GM13977 (cell line): ENCODE results near the gene METTL8.
A peak's percentile ranks its signal among the peaks of the same experiment; 100 is the strongest.

Source experiments
- DNase-seq: peaks from one replicate; pipeline ENCODE4 v3.0.0; 2012; ENCODE audit warnings: low spot score
- in situ Hi-C: fragments of 300-500 bp; cut with MboI; formaldehyde crosslinking; loops from one replicate; pipeline ENCODE4 v1.12.0; 2022; ENCODE audit warnings: low sequenced_read_pairs, low pct_unique_long_range_greater_than_20kb, mixed read lengths, inconsistent platforms; ENCODE audit not compliant: unreplicated experiment
- TF ChIP-seq, protein P1 (sequence below): IDR thresholded peaks from 2 replicates; pipeline ENCODE4 v1.5.1; 2012; ENCODE audit warnings: mild to moderate bottlenecking, control low read depth; ENCODE audit not compliant: insufficient read depth; ENCODE audit errors: extremely low read depth, missing control alignments

METTL8 gene

GRCh38 chr2:171310889-171311288 is 122.9 kb downstream of the METTL8 start:
- in situ Hi-C loops, result no loop called here
- TF ChIP-seq, protein P1, sequence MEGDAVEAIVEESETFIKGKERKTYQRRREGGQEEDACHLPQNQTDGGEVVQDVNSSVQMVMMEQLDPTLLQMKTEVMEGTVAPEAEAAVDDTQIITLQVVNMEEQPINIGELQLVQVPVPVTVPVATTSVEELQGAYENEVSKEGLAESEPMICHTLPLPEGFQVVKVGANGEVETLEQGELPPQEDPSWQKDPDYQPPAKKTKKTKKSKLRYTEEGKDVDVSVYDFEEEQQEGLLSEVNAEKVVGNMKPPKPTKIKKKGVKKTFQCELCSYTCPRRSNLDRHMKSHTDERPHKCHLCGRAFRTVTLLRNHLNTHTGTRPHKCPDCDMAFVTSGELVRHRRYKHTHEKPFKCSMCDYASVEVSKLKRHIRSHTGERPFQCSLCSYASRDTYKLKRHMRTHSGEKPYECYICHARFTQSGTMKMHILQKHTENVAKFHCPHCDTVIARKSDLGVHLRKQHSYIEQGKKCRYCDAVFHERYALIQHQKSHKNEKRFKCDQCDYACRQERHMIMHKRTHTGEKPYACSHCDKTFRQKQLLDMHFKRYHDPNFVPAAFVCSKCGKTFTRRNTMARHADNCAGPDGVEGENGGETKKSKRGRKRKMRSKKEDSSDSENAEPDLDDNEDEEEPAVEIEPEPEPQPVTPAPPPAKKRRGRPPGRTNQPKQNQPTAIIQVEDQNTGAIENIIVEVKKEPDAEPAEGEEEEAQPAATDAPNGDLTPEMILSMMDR, result no peak
- no peak for DNase-seq

- in situ Hi-C loops, result no loop called here
- TF ChIP-seq, protein P1, result no peak
- DNase-seq, result no peak
Observed at GRCh38 chr2:171309455-171310286, 124.1 kb downstream of the METTL8 start.

GRCh38 chr2:171308280-171309054 is 125.3 kb downstream of the METTL8 start:
- in situ Hi-C loops, result no loop called here
- no peak for DNase-seq
- TF ChIP-seq, protein P1, result no peak

DNA sequence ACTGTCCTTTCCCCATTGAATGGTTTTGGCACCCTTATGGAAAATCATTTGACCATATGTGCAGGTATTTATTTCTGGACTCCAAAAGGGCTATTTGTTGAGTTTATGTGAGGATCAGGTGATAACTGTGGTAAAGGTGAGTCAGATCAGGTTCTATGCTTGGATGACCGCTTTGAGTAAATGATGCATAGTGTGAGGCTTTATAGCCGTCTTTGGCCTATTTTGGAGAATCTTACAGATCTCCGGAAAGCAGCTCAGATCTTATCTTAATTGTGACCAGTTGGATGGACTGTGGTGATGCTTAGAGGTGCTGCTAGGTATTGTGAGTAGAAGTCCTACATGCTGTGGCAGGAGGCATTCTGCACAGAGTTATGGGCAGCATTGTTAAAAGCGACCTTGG is 126.2 kb downstream of the METTL8 start:
- TF ChIP-seq, protein P1, result no peak
- in situ Hi-C loops, result no loop called here
- DNase-seq, result peak; percentile 62

GRCh38 chr2:171297956-171298355 is 135.8 kb downstream of the METTL8 start:
- DNase-seq, result no peak
- TF ChIP-seq, protein P1, result no peak

GRCh38 chr2:171294608-171295007 is 139.2 kb downstream of the METTL8 start:
- in situ Hi-C loops, result no loop called here
- DNase-seq, result no peak
- TF ChIP-seq, protein P1, result no peak

More at GRCh38 chr2:171297956-171298355, 135.8 kb downstream of the METTL8 start:
- in situ Hi-C loops, result no loop called here
